Muscle layer of duodenum (tissue), 2 donors: ENCODE measurements around the gene SLC44A5.

ENCODE experiments used
- H3K27ac ChIP-seq: one replicate; pipeline ENCODE4 v1.7.0; 2013; ENCODE audit warnings: mild to moderate bottlenecking, low read length
- H3K27me3 ChIP-seq: one replicate; pipeline ENCODE4 v1.7.0; 2013; ENCODE audit warnings: low read depth, mild to moderate bottlenecking, control low read depth, low read length
- H3K36me3 ChIP-seq, 2 donors: one replicate each; pipeline ENCODE4 v1.7.0; 2013; ENCODE audit warnings: low read length in 2 of 2, control low read depth in 1 of 2, mild to moderate bottlenecking in 1 of 2; ENCODE audit not compliant: insufficient read depth in 2 of 2, control insufficient read depth in 1 of 2
- H3K4me1 ChIP-seq, 2 donors: one replicate each; pipeline ENCODE4 v1.7.0; 2013; ENCODE audit warnings: low read length in 2 of 2, mild to moderate bottlenecking in 2 of 2, control low read depth in 1 of 2, moderate library complexity in 1 of 2; ENCODE audit not compliant: insufficient read depth in 2 of 2, control insufficient read depth in 1 of 2
- H3K4me3 ChIP-seq, 2 donors: one replicate each; pipeline ENCODE4 v1.7.0; 2013; ENCODE audit warnings: low read length in 2 of 2, low read depth in 1 of 2, mild to moderate bottlenecking in 1 of 2
- H3K9me3 ChIP-seq, 2 donors: one replicate each; pipeline ENCODE4 v1.7.0; 2013; ENCODE audit warnings: low read length in 2 of 2, control low read depth in 1 of 2, mild to moderate bottlenecking in 1 of 2; ENCODE audit not compliant: control insufficient read depth in 1 of 2
- donor health status: healthy.

SLC44A5 gene

GRCh38 chr1:75587692-75588091 is 23.2 kb downstream of the SLC44A5 start:
- Histone ChIP-seq H3K9me3 (peaks cover 0 to 4% of the 10 kb centered on the region in 2 donors), H3K4me3 (no peak overlapping the region), H3K4me1 (no peaks in the 10 kb centered on the region), H3K36me3 (no peaks in the 10 kb centered on the region), H3K27ac (no peak overlapping the region), H3K27me3 (no peaks in the 10 kb centered on the region)

GRCh38 chr1:75583282-75583681 is 27.6 kb downstream of the SLC44A5 start:
- H3K9me3 ChIP-seq, result no peaks in the 10 kb centered on the region
- H3K36me3 ChIP-seq, result no peaks in the 10 kb centered on the region
- H3K4me1 ChIP-seq, result no peaks in the 10 kb centered on the region
- no peak overlapping the region for H3K27ac ChIP-seq
- H3K27me3 ChIP-seq, result no peaks in the 10 kb centered on the region
- no peak overlapping the region for H3K4me3 ChIP-seq

- Histone ChIP-seq H3K4me1 (no peaks in the 10 kb centered on the region), H3K27ac (no peak overlapping the region), H3K36me3 (no peaks in the 10 kb centered on the region)
These were observed 28.1 kb downstream of the SLC44A5 start for GRCh38 chr1:75582725-75583261.

GRCh38 chr1:75579046-75579445 is 31.9 kb downstream of the SLC44A5 start:
- Histone ChIP-seq H3K9me3 (no peaks in the 10 kb centered on the region), H3K27me3 (no peaks in the 10 kb centered on the region), H3K4me3 (no peak overlapping the region), H3K36me3 (no peaks in the 10 kb centered on the region), H3K27ac (no peak overlapping the region), H3K4me1 (no peaks in the 10 kb centered on the region)

More at GRCh38 chr1:75582725-75583261, 28.1 kb downstream of the SLC44A5 start:
- no peak overlapping the region for H3K4me3 ChIP-seq
- H3K9me3 ChIP-seq, result no peaks in the 10 kb centered on the region
- H3K27me3 ChIP-seq, result no peaks in the 10 kb centered on the region

- no peaks in the 10 kb centered on the region for H3K4me1 ChIP-seq
- no peaks in the 10 kb centered on the region for H3K36me3 ChIP-seq
These were observed 35.1 kb downstream of the SLC44A5 start for GRCh38 chr1:75575837-75576236.

GRCh38 chr1:75567191-75567590 is 43.7 kb downstream of the SLC44A5 start:
- no peaks in the 10 kb centered on the region for H3K9me3 ChIP-seq
- H3K27ac ChIP-seq, result no peak overlapping the region
- no peak overlapping the region for H3K4me3 ChIP-seq
- no peaks in the 10 kb centered on the region for H3K27me3 ChIP-seq
- H3K36me3 ChIP-seq, result no peaks in the 10 kb centered on the region
- no peaks in the 10 kb centered on the region for H3K4me1 ChIP-seq

More at GRCh38 chr1:75575837-75576236, 35.1 kb downstream of the SLC44A5 start:
- H3K4me3 ChIP-seq, result no peak overlapping the region
- no peaks in the 10 kb centered on the region for H3K9me3 ChIP-seq
- H3K27ac ChIP-seq, result no peak overlapping the region
- H3K27me3 ChIP-seq, result no peaks in the 10 kb centered on the region

- no peaks in the 10 kb centered on the region for H3K36me3 ChIP-seq
- H3K27ac ChIP-seq, result no peak overlapping the region
- H3K4me1 ChIP-seq, result no peaks in the 10 kb centered on the region
- no peaks in the 10 kb centered on the region for H3K9me3 ChIP-seq
- no peak overlapping the region for H3K4me3 ChIP-seq
- no peaks in the 10 kb centered on the region for H3K27me3 ChIP-seq
These were observed 51.1 kb downstream of the SLC44A5 start for GRCh38 chr1:75559800-75560199.

GRCh38 chr1:75559136-75559535 is 51.8 kb downstream of the SLC44A5 start:
- H3K9me3 ChIP-seq, result no peaks in the 10 kb centered on the region
- no peaks in the 10 kb centered on the region for H3K27me3 ChIP-seq
- H3K36me3 ChIP-seq, result no peaks in the 10 kb centered on the region
- no peaks in the 10 kb centered on the region for H3K4me1 ChIP-seq
- no peak overlapping the region for H3K4me3 ChIP-seq
- H3K27ac ChIP-seq, result no peak overlapping the region

- H3K36me3 ChIP-seq, result no peaks in the 10 kb centered on the region
- H3K4me1 ChIP-seq, result no peaks in the 10 kb centered on the region
- no peaks in the 10 kb centered on the region for H3K27me3 ChIP-seq
- H3K27ac ChIP-seq, result no peak overlapping the region
- H3K9me3 ChIP-seq, result no peaks in the 10 kb centered on the region
- no peak overlapping the region for H3K4me3 ChIP-seq
These were observed 56.0 kb downstream of the SLC44A5 start for GRCh38 chr1:75554870-75555269.

- Histone ChIP-seq H3K27ac (no peak overlapping the region), H3K9me3 (no peaks in the 10 kb centered on the region), H3K4me3 (no peak overlapping the region), H3K27me3 (no peaks in the 10 kb centered on the region), H3K36me3 (no peaks in the 10 kb centered on the region), H3K4me1 (no peaks in the 10 kb centered on the region)
These were observed 56.7 kb downstream of the SLC44A5 start for GRCh38 chr1:75554181-75554580.

- no peaks in the 10 kb centered on the region for H3K9me3 ChIP-seq
- H3K36me3 ChIP-seq, result no peaks in the 10 kb centered on the region
- no peaks in the 10 kb centered on the region for H3K4me1 ChIP-seq
- H3K4me3 ChIP-seq, result no peak overlapping the region
- H3K27me3 ChIP-seq, result no peaks in the 10 kb centered on the region
- no peak overlapping the region for H3K27ac ChIP-seq
These were observed 60.4 kb downstream of the SLC44A5 start for GRCh38 chr1:75550559-75550958.

- Histone ChIP-seq H3K36me3 (no peaks in the 10 kb centered on the region), H3K4me1 (no peaks in the 10 kb centered on the region), H3K4me3 (no peak overlapping the region), H3K27ac (no peak overlapping the region), H3K27me3 (no peaks in the 10 kb centered on the region), H3K9me3 (no peaks in the 10 kb centered on the region)
These were observed 62.0 kb downstream of the SLC44A5 start for GRCh38 chr1:75548721-75549480.
